ENCODE results near the gene RAB35.

RAB35 gene

DNA sequence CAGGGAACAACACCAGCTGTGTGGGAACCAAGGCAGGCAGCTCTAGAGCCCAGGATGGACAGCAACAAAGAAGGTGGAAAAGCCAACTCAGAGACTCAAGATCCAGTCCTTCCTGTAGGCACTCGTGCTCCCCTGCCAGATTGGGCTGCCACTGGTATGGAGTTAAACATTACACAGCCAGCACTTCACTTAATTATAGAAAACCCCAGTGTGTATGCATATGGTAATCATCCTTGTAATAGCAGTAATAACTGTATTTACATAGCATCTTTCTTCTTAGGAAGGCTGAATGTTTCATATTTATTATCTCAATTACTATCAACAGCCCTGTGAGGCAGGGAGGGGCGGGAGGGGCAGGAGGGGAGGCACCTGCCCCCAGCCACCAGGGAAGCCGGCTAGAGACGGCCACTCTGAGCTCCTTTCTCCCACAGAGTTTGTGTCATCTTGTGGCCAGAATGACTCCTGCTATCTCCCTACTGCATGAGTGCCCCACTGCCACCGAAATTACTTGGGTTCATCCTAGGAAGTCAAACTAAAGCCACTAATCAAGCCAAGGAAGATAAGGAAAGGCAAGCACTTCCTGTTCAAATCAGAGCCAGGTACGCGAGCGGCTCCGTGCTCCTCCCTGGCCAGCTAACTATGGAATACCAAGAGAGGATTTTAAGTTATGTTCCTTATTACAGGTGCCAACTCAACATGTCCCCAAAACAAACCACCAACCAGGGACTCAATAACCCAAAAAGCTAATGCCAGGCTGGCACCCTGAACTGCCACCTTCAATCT is 15.7 kb upstream of the RAB35 start:
- no peak for DNase-seq

DNA sequence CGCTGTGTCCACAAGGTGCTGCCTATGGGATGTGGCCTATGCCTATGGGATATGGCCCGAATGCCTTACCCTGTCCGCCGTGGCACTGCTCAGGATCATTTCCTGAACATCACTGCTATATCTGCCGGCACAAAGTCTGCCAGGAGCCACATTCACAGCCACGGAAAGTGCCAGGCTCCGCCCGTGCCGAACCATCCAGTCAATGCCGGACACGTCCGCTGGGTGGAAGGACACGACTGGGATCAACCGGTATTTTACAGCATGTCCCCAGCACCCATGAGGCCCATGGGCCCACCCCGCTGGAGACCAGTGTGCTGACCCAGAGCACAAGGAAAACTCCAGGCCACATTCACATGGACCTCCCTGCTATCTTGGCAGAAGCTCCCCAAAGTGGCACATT is 14.6 kb upstream of the RAB35 start:
- no peak for DNase-seq

DNA sequence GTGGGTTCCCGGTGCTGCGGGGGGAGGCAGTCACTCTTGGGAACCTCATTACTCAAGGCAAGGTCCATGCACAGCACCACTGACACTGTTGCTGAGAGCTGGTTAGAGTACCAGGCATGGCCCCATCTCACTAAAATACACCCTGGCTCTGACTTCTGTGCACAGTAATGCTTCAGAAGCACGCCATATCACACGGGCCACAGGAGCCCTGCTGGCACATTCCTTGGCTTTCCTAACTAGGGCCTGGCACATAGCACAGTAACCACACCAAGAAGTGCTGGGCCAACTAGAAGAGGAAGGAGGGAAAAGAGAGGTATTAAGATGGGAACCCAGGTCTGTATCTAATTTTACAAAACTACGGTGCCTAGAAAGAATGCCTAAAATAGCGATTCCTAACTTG is 13.5 kb upstream of the RAB35 start:
- no peak for DNase-seq

DNA sequence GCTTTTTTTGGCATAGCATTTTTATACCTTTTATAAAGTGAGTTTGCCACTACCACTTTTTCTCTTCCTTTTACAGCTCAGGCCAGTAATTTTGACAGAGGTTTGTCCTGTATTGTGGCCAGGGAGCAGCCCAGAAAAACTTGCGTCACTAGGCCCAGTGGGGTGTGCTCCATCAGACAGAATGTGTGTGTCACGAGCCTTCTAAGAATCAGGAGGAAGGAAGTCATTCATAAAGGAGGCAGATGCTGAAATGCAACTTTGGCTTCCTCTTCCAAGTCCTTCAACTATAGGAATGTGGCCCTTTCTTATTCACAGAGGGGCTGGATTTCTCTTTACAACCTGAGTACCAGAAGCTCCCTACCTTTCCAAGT is 10.1 kb upstream of the RAB35 start:
- peak; percentile 9 for DNase-seq

DNA sequence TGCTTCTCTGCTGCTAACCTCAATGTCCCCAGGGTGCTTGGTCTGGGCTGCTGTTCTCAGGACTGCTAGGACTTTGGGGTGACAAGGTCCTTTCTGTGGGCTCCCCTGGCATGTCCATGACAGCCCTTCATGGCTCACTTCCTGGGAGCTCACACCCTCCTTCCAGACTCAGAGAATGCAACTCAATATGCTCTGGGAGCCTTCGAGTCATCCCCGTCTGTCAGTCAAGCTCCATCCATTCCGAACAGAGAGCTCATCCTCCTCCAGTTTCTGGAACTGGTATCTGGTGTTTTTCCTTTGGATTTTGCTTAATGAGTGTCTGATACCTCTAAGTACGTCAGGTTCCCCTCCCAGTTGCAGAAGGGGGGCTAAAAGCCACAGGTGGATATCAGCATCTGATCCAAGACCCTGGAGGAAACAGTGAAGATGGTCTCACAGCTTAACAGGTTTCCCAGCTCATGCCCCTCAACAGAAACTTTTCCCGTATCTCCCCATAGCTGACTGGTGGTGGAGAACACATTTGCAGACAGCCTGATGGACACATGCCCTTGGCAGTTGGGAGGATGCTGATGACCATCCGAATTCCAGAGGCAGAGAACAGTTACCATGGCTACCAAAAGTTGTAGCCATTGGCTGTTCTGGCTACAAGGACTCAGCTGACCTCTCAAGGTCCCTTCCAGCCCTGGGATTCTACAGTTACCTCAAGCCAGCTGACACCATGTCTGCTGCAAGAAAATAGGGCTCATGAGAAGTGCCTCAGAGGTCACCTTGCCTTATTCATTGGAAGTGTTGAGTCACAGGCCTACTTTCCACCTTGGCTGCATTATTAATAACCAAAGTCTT is 9.5 kb upstream of the RAB35 start:
- DNase-seq: no peak

DNA sequence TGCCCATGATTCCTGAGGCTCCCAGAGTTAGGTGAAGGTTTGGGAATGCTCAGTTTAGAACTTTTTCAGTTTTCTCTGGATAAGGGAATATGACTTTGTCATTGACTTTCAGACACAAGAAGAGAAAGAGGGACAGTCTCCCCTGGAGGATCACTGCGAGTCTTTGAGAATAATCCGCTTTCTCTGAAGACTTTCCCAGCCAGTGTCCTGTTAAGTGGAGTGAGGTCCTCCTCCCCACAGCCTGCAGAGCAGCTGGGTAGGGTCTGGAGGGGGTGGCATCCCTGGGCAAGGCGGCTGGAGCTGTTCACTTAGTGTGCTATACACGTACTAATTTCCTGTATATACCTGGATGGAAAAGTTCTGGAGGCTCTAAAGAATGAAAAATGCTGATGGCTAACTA is 8.5 kb upstream of the RAB35 start:
- DNase-seq: no peak

DNA sequence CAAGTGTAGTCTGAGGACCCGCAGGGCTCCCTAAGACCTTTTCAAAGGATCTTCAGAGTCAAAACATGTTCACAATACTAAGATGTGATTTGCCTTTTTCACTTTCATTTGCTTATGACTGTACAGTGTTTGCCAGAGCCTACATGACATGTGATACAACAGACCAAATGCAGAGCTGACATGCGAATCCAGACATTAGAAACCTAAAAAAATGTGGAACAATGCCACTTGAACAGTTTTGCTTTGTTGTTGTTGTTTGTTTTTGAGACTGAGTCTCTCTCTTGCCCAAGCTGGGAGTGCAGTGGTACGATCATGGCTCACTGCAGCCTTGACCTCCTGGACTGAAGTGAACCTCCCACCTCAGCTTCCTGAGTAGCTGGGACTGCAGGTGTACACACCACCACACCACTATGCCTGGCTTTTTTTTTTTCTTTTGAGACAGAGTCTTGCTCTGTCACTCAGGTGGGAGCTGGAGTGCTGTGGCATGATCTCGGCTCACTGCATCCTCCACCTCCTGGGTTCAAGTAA is 5.3 kb upstream of the RAB35 start:
- DNase-seq: no peak

DNA sequence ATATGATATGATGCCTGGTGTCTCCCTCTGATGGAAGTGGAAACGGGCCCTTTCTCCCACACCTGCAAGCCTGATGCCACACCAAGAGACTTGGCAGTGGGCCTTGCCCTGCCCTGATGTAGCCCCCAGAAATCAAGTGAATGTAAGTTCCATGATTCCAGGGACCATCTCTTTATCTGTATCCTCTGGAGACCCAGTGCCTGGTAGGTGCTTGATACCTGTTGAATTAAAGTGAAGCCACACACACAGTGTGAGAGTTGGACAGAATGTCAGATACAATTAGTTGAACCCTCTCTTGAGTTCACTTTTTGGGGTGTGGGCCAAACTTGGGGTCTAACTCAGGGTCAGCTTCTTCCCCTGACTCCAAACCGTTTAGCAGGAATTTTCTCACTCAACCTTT is 4.8 kb upstream of the RAB35 start:
- DNase-seq: no peak

DNA sequence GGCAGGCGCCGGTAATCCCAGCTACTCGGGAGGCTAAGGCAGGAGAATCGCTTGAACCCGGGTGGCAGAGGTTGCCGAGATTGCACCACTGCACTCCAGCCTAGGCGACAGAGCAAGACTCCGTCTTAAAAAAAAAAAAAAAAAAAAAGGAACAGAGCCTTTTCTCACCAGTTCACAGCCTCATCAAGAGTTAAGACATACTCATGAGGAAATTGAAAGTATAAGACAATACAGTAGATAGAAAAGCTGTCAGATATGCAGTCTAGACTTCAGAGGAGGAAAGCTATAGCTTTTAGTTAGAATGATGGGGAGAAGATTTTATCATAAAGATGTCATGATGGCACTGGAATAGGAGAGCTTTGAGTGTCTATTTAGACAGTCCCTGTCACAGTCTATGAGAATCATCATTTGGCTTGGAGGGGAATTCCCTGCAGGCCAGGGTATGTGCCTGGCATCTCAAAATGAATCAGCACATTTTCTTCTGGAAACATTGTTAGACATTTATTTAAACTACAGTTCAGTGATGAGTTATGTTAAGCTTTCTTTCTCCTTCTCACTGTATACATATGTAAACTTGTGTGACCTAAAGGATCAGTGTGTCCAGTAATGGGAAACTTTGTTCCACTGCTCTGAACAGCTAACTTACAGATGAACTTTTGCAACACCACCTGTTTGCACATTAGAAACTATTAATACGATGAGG is 2.9 kb upstream of the RAB35 start:
- no peak for DNase-seq

DNA sequence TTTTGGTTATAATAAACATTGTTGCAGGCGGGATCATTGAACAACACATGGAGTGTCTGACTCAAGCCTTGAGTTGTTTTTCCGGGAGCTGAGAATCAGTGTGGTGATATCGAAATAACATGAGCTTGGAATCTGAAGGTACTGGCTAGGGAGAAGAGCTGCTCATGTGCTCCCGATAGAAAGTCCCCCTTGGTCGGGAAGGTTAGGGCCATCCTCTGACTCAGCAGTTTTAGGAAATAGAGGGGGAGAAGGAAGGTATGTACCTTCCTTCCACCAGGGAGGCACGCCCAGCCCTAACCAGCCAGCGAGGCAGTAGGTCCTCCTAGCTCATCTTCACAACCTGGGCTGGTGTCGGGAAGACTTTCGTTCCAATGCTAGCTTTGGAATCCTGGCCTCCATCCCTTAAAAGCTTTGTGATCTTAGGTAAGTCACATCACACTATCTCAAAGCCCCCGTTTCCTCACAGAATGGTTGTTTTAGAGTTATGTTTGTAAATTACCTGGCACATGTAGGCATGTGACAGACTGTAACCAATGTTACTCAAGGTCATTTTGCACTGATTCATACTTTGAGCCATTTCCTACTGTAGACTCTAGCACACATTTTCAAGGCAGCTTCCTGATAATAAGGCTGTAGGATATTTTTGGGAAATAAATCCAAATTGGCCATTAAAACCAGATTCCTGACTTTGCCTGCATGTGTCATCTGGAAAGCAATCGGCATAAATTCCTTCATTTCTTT is 1.9 kb upstream of the RAB35 start:
- DNase-seq: no peak

DNA sequence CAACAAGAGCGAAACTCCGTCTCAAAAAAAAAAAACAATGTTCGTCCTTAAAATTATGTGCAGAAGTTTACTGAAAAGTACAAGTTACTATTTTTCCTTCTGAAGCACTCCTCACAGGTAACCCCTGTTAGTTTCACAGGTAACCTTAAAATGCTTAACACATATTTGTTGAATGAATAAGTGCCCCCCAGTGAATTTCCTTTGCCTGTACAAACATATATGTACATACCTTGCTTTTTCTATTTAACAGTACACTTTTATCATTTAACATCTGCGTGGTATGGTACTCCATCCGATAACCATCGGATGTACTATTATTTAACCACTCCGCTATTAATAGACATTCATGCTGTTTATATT is 1.4 kb upstream of the RAB35 start:
- no peak for DNase-seq

DNA sequence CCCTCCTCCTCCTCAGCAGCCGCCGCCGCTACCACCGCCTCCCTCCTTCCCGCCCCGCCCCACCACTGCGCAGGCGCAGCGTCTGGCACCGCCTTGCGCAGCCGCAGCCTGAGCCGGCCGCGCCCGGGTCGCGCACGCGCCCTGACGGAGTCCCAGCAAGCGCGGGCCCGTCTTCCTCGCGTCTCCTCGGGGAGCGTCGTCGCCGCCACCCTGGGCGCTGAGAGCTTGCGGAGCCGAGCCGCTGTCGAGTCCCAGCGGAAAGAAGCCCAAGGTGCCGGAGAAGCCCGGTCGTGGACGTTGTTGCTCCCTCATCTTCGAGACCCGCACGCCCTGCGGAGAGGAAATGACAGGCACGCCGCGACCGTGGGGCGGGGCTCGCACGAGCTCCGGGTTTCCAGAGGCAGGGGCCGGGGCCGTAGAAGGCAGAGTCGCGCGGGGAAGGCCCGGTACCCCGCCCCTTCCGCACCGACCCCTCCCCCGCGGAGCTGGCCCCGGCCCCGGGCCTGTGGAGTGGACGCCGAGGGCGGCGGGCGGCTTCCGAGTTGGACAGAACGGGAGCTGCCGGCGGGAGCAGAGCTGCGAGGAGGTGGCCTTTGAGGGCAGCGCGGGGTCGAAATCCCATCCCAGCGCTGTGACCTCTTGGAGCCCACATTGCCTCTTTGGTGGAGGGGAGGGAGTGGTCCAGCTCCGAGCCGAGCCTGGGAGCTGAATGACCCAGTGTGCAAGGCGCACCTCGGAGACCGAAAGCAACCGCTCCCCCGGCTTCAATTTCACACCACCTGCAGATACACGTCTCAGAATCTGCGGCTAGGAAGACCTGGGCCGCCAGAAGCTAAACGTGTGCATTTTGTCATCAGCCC is 469 bp upstream of the RAB35 start:
- peak; percentile 81 for DNase-seq

DNA sequence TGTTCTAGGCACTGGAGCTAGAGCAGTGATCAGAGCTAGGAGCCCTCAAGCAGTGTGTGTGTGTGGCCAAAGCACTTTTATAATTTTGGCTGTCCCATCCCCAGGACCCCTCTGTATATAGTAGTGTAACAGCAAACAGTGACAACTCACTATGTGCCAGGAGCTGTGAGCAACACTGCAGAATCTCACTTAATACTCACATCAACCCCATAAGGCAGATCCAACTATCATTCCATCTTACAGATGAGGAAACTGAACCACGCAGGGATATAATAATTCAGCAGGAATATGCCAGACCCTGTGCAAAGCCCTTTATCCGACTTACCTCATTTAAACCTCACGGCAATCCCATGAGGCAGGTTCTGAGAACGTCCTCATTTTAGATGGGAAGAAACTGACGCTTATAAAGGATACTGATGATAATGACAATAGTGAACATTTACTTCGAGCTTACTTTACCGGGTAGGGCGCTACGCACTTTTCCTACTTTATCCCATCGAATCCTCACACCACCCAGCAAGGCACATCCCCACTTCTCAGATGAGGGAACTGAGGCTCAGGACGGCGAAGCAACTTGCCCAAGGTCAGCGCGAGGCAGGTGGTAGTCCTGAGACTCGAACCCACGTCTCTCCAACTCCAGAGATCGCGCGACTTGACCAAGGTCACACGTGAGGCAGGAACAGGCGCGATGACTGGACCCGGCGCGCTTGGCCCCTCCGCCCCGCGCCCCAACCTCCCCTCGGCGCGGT is 687 bp downstream of the RAB35 start:
- DNase-seq: peak; percentile 30

DNA sequence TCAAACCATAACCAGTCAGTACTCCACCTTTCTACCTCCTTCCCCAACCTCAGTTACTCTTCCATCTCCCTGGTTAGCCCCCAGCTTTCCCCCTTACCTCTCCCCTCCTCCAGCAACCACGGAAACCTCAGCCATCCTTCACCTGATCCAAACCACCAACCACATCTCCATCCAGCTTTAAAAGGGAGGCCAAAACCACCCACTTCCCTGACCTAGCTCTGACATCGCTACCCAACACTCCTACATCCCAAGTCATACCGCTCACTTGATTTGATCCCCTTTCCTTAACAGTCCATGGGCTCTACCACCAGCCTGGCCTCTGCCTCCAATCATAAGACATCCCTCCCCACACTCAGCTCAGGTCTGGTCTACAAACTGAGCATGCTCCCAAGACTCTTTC is 1.5 kb downstream of the RAB35 start:
- DNase-seq: no peak

DNA sequence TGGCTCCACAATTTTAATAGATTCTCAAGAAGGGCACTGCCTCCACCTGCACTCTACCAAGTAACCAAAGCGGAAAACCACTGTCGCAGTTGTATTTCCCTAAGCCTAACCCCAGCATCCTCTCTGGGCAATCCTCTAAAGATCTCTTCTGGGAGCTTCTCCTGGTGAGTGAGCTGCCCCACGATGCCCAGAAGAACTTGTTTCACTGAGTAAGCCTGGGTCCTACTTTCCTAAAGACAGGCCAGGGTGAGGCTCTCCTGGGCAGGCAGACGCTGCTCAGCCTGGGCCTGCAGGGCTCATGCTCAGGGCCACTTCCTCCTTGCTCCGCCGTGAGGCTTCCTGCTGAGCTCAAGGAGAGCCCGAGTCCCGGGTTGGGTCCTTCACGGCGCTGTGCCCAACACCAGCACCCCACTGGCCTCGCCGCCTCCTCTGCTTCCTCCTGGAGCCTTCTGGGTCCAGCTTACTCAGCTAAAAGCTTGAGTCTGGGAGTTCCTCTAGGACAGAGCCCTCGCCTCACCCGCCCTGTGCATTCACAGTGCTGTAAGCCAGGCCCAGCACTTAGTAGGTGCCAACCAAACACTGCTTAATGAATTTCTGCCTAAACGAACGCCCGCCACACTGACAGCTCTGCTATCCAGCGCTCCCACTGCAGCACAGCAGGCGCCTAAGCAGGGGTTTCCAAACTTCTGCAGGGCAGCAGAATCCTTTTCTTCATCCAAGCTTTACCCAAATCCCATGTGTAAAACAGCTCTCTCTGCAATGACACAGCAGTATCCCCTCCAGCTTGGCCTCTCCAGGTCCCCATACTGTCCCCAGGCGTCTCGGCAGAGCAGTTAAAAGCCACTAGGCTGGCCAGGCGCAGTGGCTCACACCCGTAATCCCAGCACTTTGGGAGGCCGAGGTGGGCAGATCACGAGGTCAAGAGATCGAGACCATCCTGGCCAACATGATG is 5.7 kb downstream of the RAB35 start:
- DNase-seq: peak; percentile 78

DNA sequence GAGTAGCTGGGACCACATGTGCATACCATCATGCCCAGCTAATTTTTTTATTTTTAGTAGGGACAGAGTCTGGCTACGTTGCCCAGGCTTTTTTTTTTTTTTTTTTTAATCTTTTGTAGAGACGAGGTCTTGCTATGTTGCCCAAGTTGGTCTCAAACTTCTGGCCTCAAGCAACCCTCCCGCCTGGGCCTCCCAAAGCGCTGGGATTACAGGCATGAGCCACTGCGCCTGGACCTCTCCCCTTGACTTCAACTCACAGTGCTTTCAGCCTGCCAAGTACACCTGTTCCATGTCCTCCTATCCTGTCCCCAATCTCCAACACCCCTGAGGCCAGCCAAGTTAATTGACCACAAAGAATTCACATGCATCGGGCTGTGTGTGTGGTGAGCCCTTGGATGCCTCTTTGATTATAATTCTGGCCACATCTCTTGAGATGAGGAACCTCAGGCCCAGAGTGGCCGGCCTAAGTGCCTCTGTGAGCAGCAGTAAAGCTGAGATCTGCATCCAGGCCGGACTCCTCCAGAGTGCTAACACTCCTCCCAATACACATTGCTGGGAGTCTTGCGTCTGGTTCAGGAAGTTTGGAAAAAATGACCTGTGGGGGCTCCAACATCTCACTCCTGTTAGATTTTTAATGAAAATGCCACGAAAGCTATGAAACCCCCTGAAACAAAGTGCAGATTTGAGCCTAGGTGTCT is 6.8 kb downstream of the RAB35 start:
- DNase-seq: no peak

DNA sequence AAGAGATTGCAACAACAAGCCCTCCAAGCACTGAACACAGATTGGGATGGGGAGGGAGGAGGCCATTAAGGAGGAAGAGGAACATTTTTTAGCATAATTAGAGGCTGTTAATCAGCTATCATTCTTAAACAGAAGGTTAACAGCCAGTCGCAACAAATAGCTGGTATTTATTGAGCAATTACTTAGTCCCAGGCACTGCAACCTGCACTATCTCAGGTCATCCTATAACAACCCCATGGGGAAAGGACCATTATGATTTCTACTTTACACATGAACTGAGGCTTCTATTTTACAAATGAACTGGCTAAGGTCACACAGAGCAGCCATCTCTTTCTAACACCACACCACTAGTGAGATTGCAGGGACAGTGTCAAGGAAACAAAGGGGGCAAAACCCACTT is 10.4 kb downstream of the RAB35 start:
- DNase-seq: no peak

DNA sequence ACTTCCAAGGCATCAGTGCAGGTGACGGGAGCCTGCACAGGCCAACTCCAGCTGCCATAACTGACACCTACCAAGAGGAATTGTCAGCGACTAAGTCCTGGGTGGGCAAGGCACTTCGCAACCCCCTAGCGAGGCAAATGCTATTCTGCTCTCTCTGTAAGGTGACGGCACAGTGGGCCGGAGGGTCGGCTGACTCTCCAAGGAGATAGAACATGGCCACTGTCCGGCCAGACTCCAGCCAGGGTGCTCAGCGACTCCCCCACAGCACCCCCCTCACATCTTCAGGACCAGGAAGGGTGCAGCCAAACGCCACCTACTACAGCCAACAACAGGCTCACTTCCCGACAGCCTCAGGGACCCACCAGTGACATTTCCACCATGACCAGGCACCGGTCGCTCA is 13.2 kb downstream of the RAB35 start:
- no peak for DNase-seq

DNA sequence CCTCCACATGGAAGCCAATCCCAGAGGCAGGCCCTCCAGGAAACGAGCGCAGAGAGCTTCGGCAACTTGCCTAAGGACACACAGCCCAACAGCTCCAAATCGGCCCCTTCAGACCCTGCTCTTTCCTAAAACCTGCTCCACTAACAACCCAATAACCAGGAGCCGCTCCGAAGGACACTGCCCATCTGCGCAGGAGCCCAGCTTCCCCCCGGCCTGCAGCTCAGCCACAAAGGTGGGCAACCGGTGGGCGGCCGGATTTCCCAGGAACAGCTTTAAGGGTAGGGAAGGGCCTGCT is 13.6 kb downstream of the RAB35 start:
- no peak for DNase-seq
